CD14-positive monocyte (primary cell): ENCODE measurements around the gene NACA2. TPM values are rescaled to one million over a fixed set of nuclear protein-coding genes. Genes with fewer than 3 reads are reported as not detected.
"Not testable (repeated sequence)": the region's sequence is repeated elsewhere in the genome, so short reads cannot be mapped to it uniquely, and the experiment has no call there.

ENCODE experiments used
- DNase-seq, 3 donors: peaks; one replicate each; pipeline ENCODE4 v3.0.0-alpha.2; 2011 to 2022
- H2AFZ ChIP-seq: 2 replicates; pipeline ENCODE4 v1.6.0; 2012; ENCODE audit warnings: mild to moderate bottlenecking, low read depth, low read length, inconsistent platforms; ENCODE audit not compliant: insufficient read depth, poor library complexity, severe bottlenecking
- H3K27ac ChIP-seq, 2 donors: 1 replicate in 1 of 2; 2 replicates in 1 of 2; pipeline ENCODE4 v1.5.1; 2012 to 2013; ENCODE audit warnings: low read length in 2 of 2, control low read depth in 1 of 2, inconsistent platforms in 1 of 2, low read depth in 1 of 2, mild to moderate bottlenecking in 1 of 2
- H3K27me3 ChIP-seq, 2 donors: one replicate each; pipeline versions ENCODE4 v1.6.0 to v1.6.1; 2011 to 2013; ENCODE audit warnings: low read length in 2 of 2; ENCODE audit not compliant: control insufficient read depth in 2 of 2, insufficient read depth in 2 of 2
- H3K36me3 ChIP-seq, 2 donors: replicated peaks in 1 of 2; 1 replicate in 1 of 2; 2 replicates in 1 of 2; pipeline versions ENCODE4 v1.5.1 to v1.6.1; 2012 to 2013; ENCODE audit warnings: low read length in 2 of 2, control low read depth in 1 of 2, inconsistent platforms in 1 of 2, mild to moderate bottlenecking in 1 of 2; ENCODE audit not compliant: insufficient read depth in 2 of 2, control insufficient read depth in 1 of 2
- H3K4me1 ChIP-seq, 2 donors: 1 replicate in 1 of 2; 2 replicates in 1 of 2; pipeline versions ENCODE4 v1.5.1 to v1.6.1; 2012 to 2013; ENCODE audit warnings: low read length in 2 of 2, control low read depth in 1 of 2, inconsistent platforms in 1 of 2, mild to moderate bottlenecking in 1 of 2, moderate library complexity in 1 of 2; ENCODE audit not compliant: insufficient read depth in 2 of 2, control insufficient read depth in 1 of 2
- H3K4me2 ChIP-seq: replicated peaks from 2 replicates; pipeline ENCODE3; 2012; ENCODE audit warnings: low read length, moderate library complexity, mild to moderate bottlenecking; ENCODE audit not compliant: poor library complexity, severe bottlenecking; ENCODE audit errors: extremely low read depth
- H3K4me3 ChIP-seq, 3 experiments: fragments of 200-600 bp in 1 of 3; sonication (generic) in 1 of 3; replicated peaks in 1 of 3; 1 replicate in 2 of 3; 2 replicates in 1 of 3; pipeline ENCODE4 v1.5.1; 2011 to 2013; ENCODE audit warnings: low read length in 3 of 3, mild to moderate bottlenecking in 3 of 3, control low read depth in 2 of 3, low read depth in 2 of 3, inconsistent platforms in 1 of 3, moderate library complexity in 1 of 3
- H3K79me2 ChIP-seq: 2 replicates; pipeline ENCODE4 v1.6.0; 2012; ENCODE audit warnings: mild to moderate bottlenecking, control low read depth, inconsistent platforms, low read length, moderate library complexity; ENCODE audit not compliant: insufficient read depth
- H3K9ac ChIP-seq: 2 replicates; pipeline ENCODE4 v1.6.0; 2017; ENCODE audit warnings: low read length, mild to moderate bottlenecking; ENCODE audit not compliant: insufficient read depth, poor library complexity, severe bottlenecking
- H3K9me3 ChIP-seq, 2 donors: replicated peaks in 1 of 2; 1 replicate in 1 of 2; 2 replicates in 1 of 2; pipeline versions ENCODE4 v1.5.1 to v1.6.1; 2012 to 2013; ENCODE audit warnings: low read length in 2 of 2, control low read depth in 1 of 2; ENCODE audit not compliant: control insufficient read depth in 1 of 2, insufficient read depth in 1 of 2
- H4K20me1 ChIP-seq: 2 replicates; pipeline ENCODE4 v1.6.0; 2012; ENCODE audit warnings: mild to moderate bottlenecking, low read length, control low read depth, moderate library complexity; ENCODE audit not compliant: insufficient read depth
- H3K27ac Mint-ChIP-seq, 7 donors: one replicate each; pipeline ENCODE4 v1.8.0; 2020; ENCODE audit warnings: mild to moderate bottlenecking in 7 of 7, mixed read lengths in 7 of 7, moderate library complexity in 6 of 7, inconsistent platforms in 2 of 7
- H3K27me3 Mint-ChIP-seq, 3 donors: one replicate each; pipeline ENCODE4 v1.8.0; 2021 to 2022; ENCODE audit warnings: low read depth in 3 of 3, mild to moderate bottlenecking in 3 of 3, mixed read lengths in 3 of 3, moderate library complexity in 3 of 3, inconsistent platforms in 1 of 3
- H3K36me3 Mint-ChIP-seq, 2 donors: one replicate each; pipeline ENCODE4 v1.8.0; 2020; ENCODE audit warnings: mixed read lengths in 2 of 2, inconsistent platforms in 1 of 2, mild to moderate bottlenecking in 1 of 2
- H3K4me1 Mint-ChIP-seq: one replicate; pipeline ENCODE4 v1.8.0; 2020; ENCODE audit warnings: mild to moderate bottlenecking, mixed read lengths
- H3K4me3 Mint-ChIP-seq, 2 donors: one replicate each; pipeline ENCODE4 v1.8.0; 2020; ENCODE audit warnings: mild to moderate bottlenecking in 2 of 2, mixed read lengths in 2 of 2, moderate library complexity in 1 of 2
- H3K9me3 Mint-ChIP-seq, 7 donors: one replicate each; pipeline ENCODE4 v1.8.0; 2020 to 2022; ENCODE audit warnings: mixed read lengths in 7 of 7, mild to moderate bottlenecking in 6 of 7, moderate library complexity in 6 of 7, inconsistent platforms in 2 of 7
- CTCF ChIP-seq: fragments of 200-600 bp; IDR thresholded peaks from one replicate; pipeline ENCODE4 v1.8.0; 2022; ENCODE audit warnings: antibody characterized with exemption, mild to moderate bottlenecking
- WGBS: methylation state at CpG from one replicate; pipeline ENCODE4 v1.1.5; 2013; ENCODE audit warnings: missing lambda C conversion rate; ENCODE audit not compliant: insufficient coverage; 5-methylcytosine and 5-hydroxymethylcytosine counted together
- intact Hi-C, 2 donors: fragments of 100-400 bp; cut with micrococcal nuclease; formaldehyde crosslinking; loops; one replicate each; pipeline versions ENCODE4 v1.15.0 to v1.15.1; 2023
- polyA plus RNA-seq, 3 donors: library from polyadenylated mRNA; depleted of rRNA in 1 of 3; unstranded in 2 of 3; stranded (reverse) in 1 of 3; fragments of 300-500 nt in 2 of 3; fragments of >200 nt in 1 of 3; fragmentation: Illumina TruSeq in 2 of 3; gene quantifications; 1 replicate in 2 of 3; 2 replicates in 1 of 3; pipeline ENCODE4 v1.2.3, GENCODE V29; 2012 to 2021

Gene NACA2
- polyA plus RNA-seq, 3 donors, result not detected

- Histone ChIP-seq H3K4me3 (no peak overlapping the region), H3K4me2 (no peak overlapping the region), H3K9me3 (no peaks in the 10 kb centered on the region), H3K27ac (no peak overlapping the region), H3K9ac (no peak overlapping the region), H4K20me1 (no peaks in the 10 kb centered on the region), H3K4me1 (no peaks in the 10 kb centered on the region), H3K36me3 (no peaks in the 10 kb centered on the region), H2AFZ (no peak overlapping the region), H3K27me3 (peaks cover 0 to 4% of the 10 kb centered on the region in 2 donors), H3K79me2 (no peaks in the 10 kb centered on the region)
- Mint-ChIP-seq H3K36me3 (no peaks in the 10 kb centered on the region), H3K9me3 (no peaks in the 10 kb centered on the region), H3K4me3 (no peak overlapping the region), H3K27me3 (peaks cover 0 to 2% (median 2%) of the 10 kb centered on the region in 3 donors), H3K4me1 (no peaks in the 10 kb centered on the region), H3K27ac (no peak overlapping the region)
- no peak for DNase-seq
- intact Hi-C loops, result no loop called here
- TF ChIP-seq CTCF, result no peak
- WGBS, result no CpG with 5 or more reads among the region's 1 CpG
Measured at GRCh38 chr17:61587242-61587641, 3.8 kb downstream of the NACA2 start.

DNA sequence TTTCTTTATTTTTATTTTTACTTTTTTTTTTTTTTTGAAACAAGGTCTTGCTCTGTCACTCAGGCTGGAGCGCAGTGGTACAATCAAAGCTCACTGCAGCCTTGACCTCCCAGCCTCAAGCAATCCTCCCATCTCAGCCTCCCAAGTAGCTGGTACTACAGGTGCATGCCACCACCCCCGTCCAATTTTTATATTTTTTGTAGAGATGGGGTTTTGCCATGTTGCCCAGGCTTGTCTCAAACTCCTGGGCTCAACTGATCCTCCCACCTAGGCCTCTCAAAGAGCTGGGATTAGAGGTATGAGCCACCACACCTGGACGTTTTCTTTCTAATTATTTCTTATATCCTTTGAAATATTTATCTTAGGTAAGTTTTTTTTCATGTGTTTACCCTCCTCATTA is 4.4 kb downstream of the NACA2 start:
- H3K9me3 Mint-ChIP-seq, DNase-seq, H2AFZ ChIP-seq, H3K27ac ChIP-seq, H3K4me1 ChIP-seq, H3K36me3 ChIP-seq, H3K9me3 ChIP-seq, H3K4me3 ChIP-seq, H3K27ac Mint-ChIP-seq, H3K27me3 ChIP-seq, H3K4me1 Mint-ChIP-seq, H4K20me1 ChIP-seq, H3K36me3 Mint-ChIP-seq, H3K4me3 Mint-ChIP-seq, intact Hi-C loops, H3K9ac ChIP-seq, H3K79me2 ChIP-seq, H3K27me3 Mint-ChIP-seq, H3K4me2 ChIP-seq: not testable (repeated sequence)
- WGBS, result no CpG with 5 or more reads among the region's 3 CpGs
